Keratinocyte (primary cell): ENCODE results near the gene AMBRA1. TPM values are rescaled to one million over a fixed set of nuclear protein-coding genes. Genes with fewer than 3 reads are reported as not detected.

Experiments used
- DNase-seq: peaks from one replicate; pipeline ENCODE4 v3.0.0-alpha.2; 2011; ENCODE audit warnings: low read depth, missing footprints, low spot score
- FAIRE-seq: peaks from 2 replicates; lab custom pipeline; 2011; peaks lifted over from hg19 to GRCh38; lab: Jason Lieb, UNC
- H2AFZ ChIP-seq: 2 replicates; pipeline ENCODE4 v1.6.0; 2012; ENCODE audit warnings: low read length, control low read depth, inconsistent platforms; ENCODE audit not compliant: control insufficient read depth
- H3K27ac ChIP-seq: 2 replicates; pipeline ENCODE4 v1.5.1; 2011; ENCODE audit warnings: low read length; ENCODE audit not compliant: control insufficient read depth, insufficient read depth
- H3K27me3 ChIP-seq: 3 replicates; pipeline ENCODE4 v1.6.0; 2011; ENCODE audit warnings: low read length; ENCODE audit not compliant: control insufficient read depth, insufficient read depth; ENCODE audit errors: extremely low read depth
- H3K36me3 ChIP-seq, 2 experiments: 2 replicates in 1 of 2; 3 replicates in 1 of 2; pipeline ENCODE4 v1.5.1; 2011; ENCODE audit warnings: low read length in 2 of 2, mild to moderate bottlenecking in 1 of 2; ENCODE audit not compliant: control insufficient read depth in 2 of 2, insufficient read depth in 2 of 2; ENCODE audit errors: extremely low read depth in 1 of 2
- H3K4me1 ChIP-seq: 3 replicates; pipeline ENCODE4 v1.5.1; 2011; ENCODE audit warnings: low read length; ENCODE audit not compliant: control insufficient read depth, insufficient read depth; ENCODE audit errors: extremely low read depth
- H3K4me2 ChIP-seq: 3 replicates; pipeline ENCODE4 v1.6.0; 2011; ENCODE audit warnings: low read depth, low read length; ENCODE audit not compliant: control insufficient read depth, insufficient read depth; ENCODE audit errors: extremely low read depth
- H3K4me3 ChIP-seq, 3 experiments: fragments of 200-600 bp in 1 of 3; sonication (generic) in 1 of 3; 2 replicates in 2 of 3; 3 replicates in 1 of 3; pipeline ENCODE4 v1.5.1; 2011 to 2016; ENCODE audit warnings: low read length in 3 of 3, mild to moderate bottlenecking in 3 of 3, control low read depth in 2 of 3, inconsistent platforms in 1 of 3, low read depth in 1 of 3, mixed read lengths in 1 of 3, mixed run types in 1 of 3, moderate library complexity in 1 of 3; ENCODE audit not compliant: control insufficient read depth in 2 of 3, insufficient read depth in 2 of 3; ENCODE audit errors: extremely low read depth in 1 of 3
- H3K79me2 ChIP-seq: 2 replicates; pipeline ENCODE4 v1.6.0; 2012; ENCODE audit warnings: low read length; ENCODE audit not compliant: control insufficient read depth, insufficient read depth
- H3K9ac ChIP-seq: 3 replicates; pipeline ENCODE4 v1.6.0; 2011; ENCODE audit warnings: low read length; ENCODE audit not compliant: control insufficient read depth, insufficient read depth; ENCODE audit errors: extremely low read depth
- H3K9me1 ChIP-seq: 3 replicates; pipeline ENCODE4 v1.6.0; 2011; ENCODE audit warnings: low read length; ENCODE audit not compliant: control insufficient read depth, insufficient read depth; ENCODE audit errors: extremely low read depth
- H3K9me3 ChIP-seq: 2 replicates; pipeline ENCODE4 v1.5.1; 2012; ENCODE audit warnings: low read depth, low read length; ENCODE audit not compliant: control insufficient read depth
- H4K20me1 ChIP-seq: 3 replicates; pipeline ENCODE4 v1.6.0; 2011; ENCODE audit warnings: low read length; ENCODE audit not compliant: control insufficient read depth, insufficient read depth; ENCODE audit errors: extremely low read depth
- CTCF ChIP-seq, 3 experiments: IDR thresholded peaks in 1 of 3; conservative IDR thresholded peaks in 1 of 3; optimal IDR thresholded peaks in 1 of 3; 2 replicates in 2 of 3; 3 replicates in 1 of 3; pipeline versions ENCODE3 to v1.5.1; 2011; ENCODE audit warnings: low read length in 3 of 3, mild to moderate bottlenecking in 3 of 3, moderate library complexity in 2 of 3, control low read depth in 1 of 3, inconsistent platforms in 1 of 3; ENCODE audit not compliant: insufficient read depth in 2 of 3; ENCODE audit errors: extremely low read depth in 1 of 3
- EZH2 ChIP-seq: IDR thresholded peaks from one replicate; pipeline ENCODE4 v1.6.1; 2012; ENCODE audit warnings: inconsistent platforms, mild to moderate bottlenecking, low read length, moderate library complexity
- dilution Hi-C: fragments of 300-500 bp; cut with MboI; formaldehyde crosslinking; loops from one replicate; pipeline ENCODE4 v1.7.0; 2020; ENCODE audit warnings: low sequenced_read_pairs; ENCODE audit not compliant: extremely low pct_ligation_motif_present
- polyA plus RNA-seq, 5 experiments: library from polyadenylated mRNA; depleted of rRNA in 3 of 5; stranded (reverse) in 3 of 5; stranded (forward) in 1 of 5; unstranded in 1 of 5; fragments of >200 nt; gene quantifications; 1 replicate in 1 of 5; 2 replicates in 3 of 5; 3 replicates in 1 of 5; pipeline versions ENCODE4 v1.2.1 to v1.2.3, GENCODE V29; 2011 to 2012; ENCODE audit warnings: missing spikeins in 2 of 5, low read depth in 1 of 5, low replicate concordance in 1 of 5

AMBRA1 gene
- polyA plus RNA-seq, 1 donor (not counting 4 experiments of a cell fraction or from before 2014, with no cell fraction given) = 10.5 TPM

- no peaks in the 10 kb centered on the region for H3K79me2 ChIP-seq
- H3K4me1 ChIP-seq = peaks cover 34% of the 10 kb centered on the region
- peak overlapping the region in 1 of 3 experiments; percentile 44 for H3K4me3 ChIP-seq
- DNase-seq = no peak
- peak overlapping the region; percentile 64 for H3K4me2 ChIP-seq
- TF ChIP-seq CTCF (optimal IDR thresholded peaks at IDR 0.05 in 1 of 3, IDR thresholded peaks at IDR 0.05 in 1 of 3, conservative IDR thresholded peaks at IDR 0.05 in 1 of 3; ENCODE audit: extremely low read depth in 1 of 3, insufficient read depth in 2 of 3, low read length in 3 of 3) (no peak), EZH2 (no peak)
- H3K36me3 ChIP-seq = no peaks in the 10 kb centered on the region
- no peaks in the 10 kb centered on the region for H3K9me3 ChIP-seq
- H4K20me1 ChIP-seq = no peaks in the 10 kb centered on the region
- no peaks in the 10 kb centered on the region for H3K27me3 ChIP-seq
- H2AFZ ChIP-seq = no peak overlapping the region
- H3K9ac ChIP-seq = no peak overlapping the region
- H3K9me1 ChIP-seq = peaks cover 2% of the 10 kb centered on the region
- dilution Hi-C loops = no loop called here
- no peak overlapping the region for H3K27ac ChIP-seq
- FAIRE-seq = no peak
Observed at GRCh38 chr11:46475051-46475925, 118.5 kb downstream of the AMBRA1 start.

GRCh38 chr11:46472662-46472994 is 121.2 kb downstream of the AMBRA1 start:
- Histone ChIP-seq H3K4me2 (no peak overlapping the region), H3K9ac (no peak overlapping the region), H3K9me1 (peaks cover 2% of the 10 kb centered on the region), H3K4me3 (no peak overlapping the region), H3K4me1 (peaks cover 36% of the 10 kb centered on the region), H3K27me3 (no peaks in the 10 kb centered on the region), H3K36me3 (peaks cover 0 to 1% of the 10 kb centered on the region in 2 experiments), H2AFZ (no peak overlapping the region), H3K9me3 (no peaks in the 10 kb centered on the region), H4K20me1 (no peaks in the 10 kb centered on the region), H3K79me2 (no peaks in the 10 kb centered on the region), H3K27ac (no peak overlapping the region)
- DNase-seq (no peak), FAIRE-seq (no peak)
- no peak for TF ChIP-seq EZH2
- TF ChIP-seq CTCF (optimal IDR thresholded peaks at IDR 0.05 in 1 of 3, IDR thresholded peaks at IDR 0.05 in 1 of 3, conservative IDR thresholded peaks at IDR 0.05 in 1 of 3; ENCODE audit: extremely low read depth in 1 of 3, insufficient read depth in 2 of 3, low read length in 3 of 3) = no peak
- dilution Hi-C loops = no loop called here
